ENCODE measurements around the gene KCNK10. TPM values are rescaled to one million over a fixed set of nuclear protein-coding genes. Genes with fewer than 3 reads are reported as not detected.

KCNK10 gene
- total RNA-seq, 6 donors from 2014 or later, result 0.13 to 0.30 TPM; not detected in 4

DNA sequence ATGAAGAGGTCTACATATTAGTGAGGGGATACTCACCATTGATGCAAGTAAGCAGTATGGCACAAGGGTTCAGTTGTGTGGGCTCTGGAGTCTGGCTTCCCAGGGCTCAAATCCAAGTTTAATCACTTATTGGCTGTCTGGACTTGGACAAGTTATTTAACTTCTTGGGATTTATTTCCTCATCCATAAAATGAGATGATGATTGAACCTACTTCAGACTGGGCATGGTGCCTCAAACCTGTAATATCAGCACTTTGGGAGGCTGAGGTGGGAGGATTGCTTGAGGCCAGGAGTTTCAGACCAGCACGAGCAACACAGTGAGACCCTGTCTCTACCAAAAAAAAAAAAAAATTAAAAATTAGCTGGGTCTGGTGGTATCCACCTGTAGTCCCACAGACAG lies 67.9 kb downstream of the KCNK10 start:
- H3K4me1 ChIP-seq, result no peaks in the 10 kb centered on the region
- no peak overlapping the region for H3K4me3 ChIP-seq
- H3K27ac ChIP-seq, result no peak overlapping the region
- no peaks in the 10 kb centered on the region for H3K36me3 ChIP-seq
- 74 to 83% methylated on average over 1 of the region's 1 CpG for WGBS, 2 donors
- no peak for ATAC-seq (ENCODE audit: low FRiP score in 2 of 2)
- no peak for DNase-seq
- H3K27me3 ChIP-seq, result no peaks in the 10 kb centered on the region
- TF ChIP-seq, protein P1, sequence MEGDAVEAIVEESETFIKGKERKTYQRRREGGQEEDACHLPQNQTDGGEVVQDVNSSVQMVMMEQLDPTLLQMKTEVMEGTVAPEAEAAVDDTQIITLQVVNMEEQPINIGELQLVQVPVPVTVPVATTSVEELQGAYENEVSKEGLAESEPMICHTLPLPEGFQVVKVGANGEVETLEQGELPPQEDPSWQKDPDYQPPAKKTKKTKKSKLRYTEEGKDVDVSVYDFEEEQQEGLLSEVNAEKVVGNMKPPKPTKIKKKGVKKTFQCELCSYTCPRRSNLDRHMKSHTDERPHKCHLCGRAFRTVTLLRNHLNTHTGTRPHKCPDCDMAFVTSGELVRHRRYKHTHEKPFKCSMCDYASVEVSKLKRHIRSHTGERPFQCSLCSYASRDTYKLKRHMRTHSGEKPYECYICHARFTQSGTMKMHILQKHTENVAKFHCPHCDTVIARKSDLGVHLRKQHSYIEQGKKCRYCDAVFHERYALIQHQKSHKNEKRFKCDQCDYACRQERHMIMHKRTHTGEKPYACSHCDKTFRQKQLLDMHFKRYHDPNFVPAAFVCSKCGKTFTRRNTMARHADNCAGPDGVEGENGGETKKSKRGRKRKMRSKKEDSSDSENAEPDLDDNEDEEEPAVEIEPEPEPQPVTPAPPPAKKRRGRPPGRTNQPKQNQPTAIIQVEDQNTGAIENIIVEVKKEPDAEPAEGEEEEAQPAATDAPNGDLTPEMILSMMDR (IDR thresholded peaks at IDR 0.05), result no peak
- TF ChIP-seq EP300 (IDR thresholded peaks at IDR 0.05) (no peak), POLR2A (IDR thresholded peaks at IDR 0.05) (no peak), POLR2AphosphoS5 (IDR thresholded peaks at IDR 0.05) (no peak)
- no peaks in the 10 kb centered on the region for H3K9me3 ChIP-seq

DNA sequence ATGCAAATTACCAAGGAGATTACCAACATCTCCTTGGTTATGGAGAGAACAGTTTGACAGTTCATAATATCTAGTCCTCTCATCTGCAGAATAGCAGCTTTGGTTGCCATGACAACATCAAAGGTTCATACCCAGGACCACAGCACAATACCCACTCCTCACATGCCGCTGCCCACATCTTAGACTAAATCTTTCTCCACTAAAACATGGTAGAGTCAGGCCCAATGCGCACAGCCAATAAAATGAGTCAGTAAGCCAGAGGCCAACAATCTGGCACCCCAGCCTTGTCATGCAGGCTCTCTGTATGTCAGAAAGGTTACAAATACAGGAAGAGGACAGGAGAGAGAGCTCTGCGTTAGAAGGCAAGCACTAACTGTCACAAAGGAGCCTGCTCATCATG lies 70.6 kb downstream of the KCNK10 start:
- no peak for DNase-seq
- Histone ChIP-seq H3K27me3 (no peaks in the 10 kb centered on the region), H3K4me3 (no peak overlapping the region), H3K27ac (no peak overlapping the region), H3K9me3 (no peaks in the 10 kb centered on the region), H3K4me1 (no peaks in the 10 kb centered on the region), H3K36me3 (no peaks in the 10 kb centered on the region)
- TF ChIP-seq POLR2A (IDR thresholded peaks at IDR 0.05), result no peak
- TF ChIP-seq EP300 (IDR thresholded peaks at IDR 0.05), result no peak
- TF ChIP-seq, protein P1 (IDR thresholded peaks at IDR 0.05), result no peak
- no peak for TF ChIP-seq POLR2AphosphoS5 (IDR thresholded peaks at IDR 0.05)
- 69 to 77% methylated on average over 3 of the region's 3 CpGs for WGBS, 2 donors
- no peak for ATAC-seq (ENCODE audit: low FRiP score in 2 of 2)

DNA sequence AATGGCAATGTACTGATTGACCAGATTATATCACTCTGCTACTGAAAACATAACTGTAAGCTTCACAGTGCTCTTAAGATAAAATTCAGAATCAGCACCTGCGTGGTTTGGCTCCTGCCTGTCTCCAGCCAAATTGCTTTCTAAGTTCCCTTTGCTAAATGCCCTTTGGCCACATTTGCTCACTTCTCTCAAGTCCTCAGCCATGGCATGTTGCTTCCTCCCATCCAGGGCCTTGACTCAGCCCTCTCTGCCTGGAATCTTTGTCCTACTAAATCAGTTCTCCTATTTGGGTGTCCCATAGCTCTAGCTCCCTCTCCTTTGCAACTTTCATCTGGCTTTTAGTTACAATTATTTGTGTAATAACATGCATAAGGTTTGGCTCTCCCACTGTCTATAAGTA lies 71.4 kb downstream of the KCNK10 start:
- Histone ChIP-seq H3K4me1 (no peaks in the 10 kb centered on the region), H3K36me3 (no peaks in the 10 kb centered on the region), H3K9me3 (no peaks in the 10 kb centered on the region), H3K27ac (no peak overlapping the region), H3K4me3 (no peak overlapping the region), H3K27me3 (no peaks in the 10 kb centered on the region)
- no peak for DNase-seq
- ATAC-seq (ENCODE audit: low FRiP score in 2 of 2), result no peak
- no peak for TF ChIP-seq POLR2AphosphoS5 (IDR thresholded peaks at IDR 0.05)
- TF ChIP-seq EP300 (IDR thresholded peaks at IDR 0.05), result no peak
- TF ChIP-seq, protein P1 (IDR thresholded peaks at IDR 0.05), result no peak
- TF ChIP-seq POLR2A (IDR thresholded peaks at IDR 0.05), result no peak
- 67 to 68% methylated on average over 1 of the region's 1 CpG for WGBS, 2 donors

DNA sequence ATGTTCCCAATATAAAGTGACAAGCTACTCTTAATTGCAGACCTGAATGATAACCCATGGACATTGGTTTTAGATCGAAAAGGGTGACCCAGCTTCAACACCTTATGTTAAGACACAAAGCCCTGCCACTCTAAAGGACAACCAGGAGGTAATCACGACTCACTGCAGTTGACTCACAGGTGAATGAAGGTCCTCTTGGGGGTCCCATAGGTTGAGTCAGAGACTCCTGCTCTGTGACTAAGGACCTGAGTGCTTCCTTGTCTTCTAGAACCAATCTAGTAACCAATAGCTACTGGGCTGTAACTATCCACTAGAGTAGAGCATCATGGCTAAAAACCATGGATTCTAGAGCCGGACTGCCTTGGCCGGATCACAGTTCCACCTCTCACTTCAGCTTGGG lies 73.8 kb downstream of the KCNK10 start:
- DNase-seq, result no peak
- Histone ChIP-seq H3K9me3 (no peaks in the 10 kb centered on the region), H3K27ac (no peak overlapping the region), H3K27me3 (no peaks in the 10 kb centered on the region), H3K4me1 (no peaks in the 10 kb centered on the region), H3K36me3 (no peaks in the 10 kb centered on the region), H3K4me3 (no peak overlapping the region)
- TF ChIP-seq POLR2AphosphoS5 (IDR thresholded peaks at IDR 0.05), result no peak
- TF ChIP-seq POLR2A (IDR thresholded peaks at IDR 0.05), result no peak
- TF ChIP-seq, protein P1 (IDR thresholded peaks at IDR 0.05), result no peak
- no peak for TF ChIP-seq EP300 (IDR thresholded peaks at IDR 0.05)
- no peak for ATAC-seq (ENCODE audit: low FRiP score in 2 of 2)
- WGBS, 2 donors, result 84 to 97% methylated on average over 4 of the region's 4 CpGs

DNA sequence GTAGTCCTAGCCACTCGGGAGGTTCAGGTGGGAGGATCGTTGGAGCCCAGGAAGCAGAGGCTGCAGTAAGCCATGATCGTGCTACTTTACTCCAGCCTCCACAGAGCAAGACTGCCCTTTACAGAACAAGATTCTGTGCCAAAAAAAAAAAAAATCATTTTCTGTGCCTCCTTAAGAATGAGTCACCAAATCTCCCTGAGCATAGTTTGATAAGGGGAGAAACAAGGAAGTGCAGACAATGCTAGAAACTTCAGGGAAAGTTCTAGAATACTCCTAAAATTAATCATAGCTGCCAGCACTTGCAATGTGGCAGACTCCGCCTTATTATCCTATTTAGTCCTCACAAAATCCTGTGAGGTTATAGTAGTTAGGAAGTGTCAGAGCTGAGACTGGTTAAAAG lies 74.5 kb downstream of the KCNK10 start:
- WGBS, 2 donors, result 76 to 82% methylated on average over 4 of the region's 4 CpGs
- no peak for TF ChIP-seq POLR2A (IDR thresholded peaks at IDR 0.05)
- TF ChIP-seq, protein P1 (IDR thresholded peaks at IDR 0.05), result no peak
- TF ChIP-seq POLR2AphosphoS5 (IDR thresholded peaks at IDR 0.05), result no peak
- TF ChIP-seq EP300 (IDR thresholded peaks at IDR 0.05), result no peak
- Histone ChIP-seq H3K9me3 (no peaks in the 10 kb centered on the region), H3K4me3 (no peak overlapping the region), H3K36me3 (no peaks in the 10 kb centered on the region), H3K27ac (no peak overlapping the region), H3K4me1 (no peaks in the 10 kb centered on the region), H3K27me3 (no peaks in the 10 kb centered on the region)
- DNase-seq (no peak), ATAC-seq (ENCODE audit: low FRiP score in 2 of 2) (no peak)
